NCI-H2029 (cell line): Measurements from ENCODE around the gene COA7.

Source experiments
- DNase-seq: peaks from one replicate; lab custom pipeline; 2025; lab: John Stamatoyannopoulos, UW

COA7 gene

GRCh38 chr1:52635321-52636089, 62.6 kb downstream of the COA7 start:
- no peak for DNase-seq
